ENCODE measurements around the gene CBARP.

CBARP gene

GRCh38 chr19:1237754-1238368 lies at the start of gene CBARP:
Gene CBARP (minus strand): TSS chr19:1238005. CDS start chr19:1236100, 1,905 bp downstream.
- no peak for TF ChIP-seq CTCF (IDR thresholded peaks at IDR 0.05; ENCODE audit: low read depth, low read length, missing control alignments)
- H3K4me3 ChIP-seq (ENCODE audit: low read depth, low read length), result peak within 1 kb of the TSS; percentile 46
- no peak for DNase-seq (ENCODE audit: low read depth)

- TF ChIP-seq CTCF (IDR thresholded peaks at IDR 0.05; ENCODE audit: low read depth, low read length, missing control alignments), result no peak
- DNase-seq (ENCODE audit: low read depth), result no peak
These were observed 48.9 kb upstream of the CBARP start for GRCh38 chr19:1286487-1287353.

GRCh38 chr19:1285737-1286360 lies 48.0 kb upstream of the CBARP start, which contains the start of gene EFNA2:
Gene EFNA2 (plus strand): TSS chr19:1285873. CDS start chr19:1286169, 296 bp downstream.
- DNase-seq (ENCODE audit: low read depth), result no peak
- no peak for TF ChIP-seq CTCF (IDR thresholded peaks at IDR 0.05; ENCODE audit: low read depth, low read length, missing control alignments)
- H3K4me3 ChIP-seq (ENCODE audit: low read depth, low read length), result no peak within 1 kb of the TSS

More at GRCh38 chr19:1286487-1287353, 48.9 kb upstream of the CBARP start:
- no peak overlapping the region for H3K4me3 ChIP-seq (ENCODE audit: low read depth, low read length)

- no peak overlapping the region for H3K4me3 ChIP-seq (ENCODE audit: low read depth, low read length)
- DNase-seq (ENCODE audit: low read depth), result no peak
- no peak for TF ChIP-seq CTCF (IDR thresholded peaks at IDR 0.05; ENCODE audit: low read depth, low read length, missing control alignments)
These were observed 47.4 kb upstream of the CBARP start for GRCh38 chr19:1284979-1285736.

GRCh38 chr19:1284293-1284978 lies 46.6 kb upstream of the CBARP start:
- no peak overlapping the region for H3K4me3 ChIP-seq (ENCODE audit: low read depth, low read length)
- TF ChIP-seq CTCF (IDR thresholded peaks at IDR 0.05; ENCODE audit: low read depth, low read length, missing control alignments), result no peak
- DNase-seq (ENCODE audit: low read depth), result no peak

- H3K4me3 ChIP-seq (ENCODE audit: low read depth, low read length), result no peak overlapping the region
- TF ChIP-seq CTCF (IDR thresholded peaks at IDR 0.05; ENCODE audit: low read depth, low read length, missing control alignments), result no peak
- DNase-seq (ENCODE audit: low read depth), result no peak
These were observed 46.1 kb upstream of the CBARP start for GRCh38 chr19:1283917-1284292.
